Esophagus (tissue), 2 donors: Measurements from ENCODE around the gene PTTG1IP. TPM values are rescaled to one million over a fixed set of nuclear protein-coding genes. Genes with fewer than 3 reads are reported as not detected.

Experiments used
- H3K27ac ChIP-seq, 2 donors: one replicate each; pipeline ENCODE4 v1.5.1; 2013; ENCODE audit warnings: low read depth in 2 of 2, mild to moderate bottlenecking in 2 of 2, inconsistent platforms in 1 of 2, low read length in 1 of 2, moderate library complexity in 1 of 2
- H3K27me3 ChIP-seq, 2 donors: one replicate each; pipeline ENCODE4 v1.6.1; 2013; ENCODE audit warnings: low read length in 2 of 2, control low read depth in 1 of 2, mild to moderate bottlenecking in 1 of 2; ENCODE audit not compliant: insufficient read depth in 2 of 2, control insufficient read depth in 1 of 2
- H3K36me3 ChIP-seq, 2 donors: one replicate each; pipeline ENCODE4 v1.6.1; 2013; ENCODE audit warnings: low read length in 1 of 2; ENCODE audit not compliant: control insufficient read depth in 2 of 2, insufficient read depth in 2 of 2
- H3K4me1 ChIP-seq, 2 donors: one replicate each; pipeline ENCODE4 v1.6.1; 2013; ENCODE audit warnings: low read length in 1 of 2; ENCODE audit not compliant: control insufficient read depth in 2 of 2, insufficient read depth in 2 of 2
- H3K4me3 ChIP-seq, 2 donors: one replicate each; pipeline ENCODE4 v1.5.1; 2013; ENCODE audit warnings: low read length in 2 of 2, mild to moderate bottlenecking in 2 of 2, low read depth in 1 of 2, moderate library complexity in 1 of 2
- H3K9me3 ChIP-seq, 2 donors: one replicate each; pipeline ENCODE4 v1.6.1; 2013; ENCODE audit warnings: mild to moderate bottlenecking in 2 of 2, low read depth in 1 of 2, low read length in 1 of 2, moderate library complexity in 1 of 2; ENCODE audit not compliant: control insufficient read depth in 2 of 2, insufficient read depth in 1 of 2
- WGBS, 2 donors: extraction: QIAGEN DNeasy Blood & Tissue Kit; methylation state at CpG; one replicate each; pipeline ENCODE4 v1.1.7; 2013; 5-methylcytosine and 5-hydroxymethylcytosine counted together
- polyA plus RNA-seq, 2 donors: library from polyadenylated mRNA; stranded (reverse); fragments of 200-250 nt; gene quantifications; one replicate each; pipeline ENCODE4 v1.2.3, GENCODE V29; 2013
- donor health status: healthy with polysubstance abuse.
- donor health status: Bipolar disorder and iron deficiency.

The PTTG1IP gene
- polyA plus RNA-seq, 2 donors = 45.8 to 47.4 TPM

DNA sequence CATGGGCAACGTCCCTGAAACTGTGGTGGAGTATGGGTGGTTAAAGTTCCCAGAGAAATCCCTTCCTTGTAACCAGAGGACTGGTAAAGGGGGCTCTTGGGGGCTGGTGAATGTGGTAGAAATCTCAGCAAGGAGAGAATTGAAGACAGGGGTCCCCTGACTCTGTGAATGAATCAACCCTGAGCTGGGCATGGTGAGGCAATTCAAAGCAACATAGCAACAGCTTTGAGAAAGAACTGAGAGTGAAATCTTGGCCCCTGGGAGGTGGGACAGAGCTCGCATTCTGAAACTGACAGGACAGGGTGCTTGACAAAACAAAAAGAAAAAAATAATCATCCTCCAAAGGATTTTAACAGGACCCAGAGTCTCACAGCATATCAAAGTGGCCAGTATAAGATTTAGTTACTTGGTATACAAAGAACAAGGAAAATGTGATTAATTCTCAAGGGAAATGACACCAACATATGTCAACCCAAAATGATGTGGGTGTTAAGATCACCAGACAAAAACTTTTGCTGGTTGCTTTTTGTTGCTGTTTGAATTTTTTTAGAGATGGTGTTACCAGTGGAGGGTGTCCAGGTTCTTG is 43.9 kb downstream of the PTTG1IP start:
- Histone ChIP-seq H3K4me3 (no peak overlapping the region), H3K27ac (no peak overlapping the region), H3K4me1 (no peaks in the 10 kb centered on the region), H3K9me3 (peaks cover 0 to 9% of the 10 kb centered on the region in 2 donors), H3K27me3 (no peaks in the 10 kb centered on the region), H3K36me3 (no peaks in the 10 kb centered on the region)
- WGBS, 2 donors = 48 to 52% methylated on average over 2 of the region's 2 CpGs

DNA sequence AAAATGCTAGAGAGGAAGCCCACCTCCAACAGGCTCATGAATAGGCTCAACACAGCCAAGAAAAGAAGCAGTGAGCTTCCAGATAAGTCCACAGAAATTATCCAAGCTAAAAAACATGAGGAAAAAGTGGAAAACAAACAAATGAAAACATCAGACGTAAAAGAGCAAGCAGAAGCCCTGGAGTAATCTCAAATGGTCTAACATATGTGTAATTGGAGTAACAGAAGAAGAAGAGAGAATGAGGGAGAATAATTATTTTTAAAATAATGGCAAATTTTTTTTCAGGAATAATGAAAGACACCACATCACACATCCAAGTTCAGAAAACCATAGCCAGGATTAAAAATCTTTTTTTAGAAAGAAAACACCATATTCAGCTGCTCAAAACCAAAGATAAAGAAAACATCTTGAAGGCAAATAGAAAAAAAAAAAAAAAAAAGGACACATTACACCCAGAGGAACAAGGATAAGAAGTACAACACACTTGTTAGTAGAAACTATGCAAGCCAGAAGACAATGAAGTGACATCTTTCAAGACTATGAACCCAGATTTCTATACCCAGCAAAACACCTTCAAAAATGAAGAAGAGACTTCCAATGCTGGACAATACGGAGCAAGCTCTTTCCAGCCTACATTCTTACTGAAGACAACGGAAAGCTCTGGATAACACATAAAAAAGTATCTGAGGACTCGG is 45.0 kb downstream of the PTTG1IP start:
- WGBS, 2 donors = 85 to 89% methylated on average over 4 of the region's 4 CpGs
- H3K36me3 ChIP-seq = no peaks in the 10 kb centered on the region
- peaks cover 0 to 9% of the 10 kb centered on the region in 2 donors for H3K9me3 ChIP-seq
- no peaks in the 10 kb centered on the region for H3K4me1 ChIP-seq
- H3K27me3 ChIP-seq = no peaks in the 10 kb centered on the region
- H3K4me3 ChIP-seq = no peak overlapping the region
- H3K27ac ChIP-seq = no peak overlapping the region

DNA sequence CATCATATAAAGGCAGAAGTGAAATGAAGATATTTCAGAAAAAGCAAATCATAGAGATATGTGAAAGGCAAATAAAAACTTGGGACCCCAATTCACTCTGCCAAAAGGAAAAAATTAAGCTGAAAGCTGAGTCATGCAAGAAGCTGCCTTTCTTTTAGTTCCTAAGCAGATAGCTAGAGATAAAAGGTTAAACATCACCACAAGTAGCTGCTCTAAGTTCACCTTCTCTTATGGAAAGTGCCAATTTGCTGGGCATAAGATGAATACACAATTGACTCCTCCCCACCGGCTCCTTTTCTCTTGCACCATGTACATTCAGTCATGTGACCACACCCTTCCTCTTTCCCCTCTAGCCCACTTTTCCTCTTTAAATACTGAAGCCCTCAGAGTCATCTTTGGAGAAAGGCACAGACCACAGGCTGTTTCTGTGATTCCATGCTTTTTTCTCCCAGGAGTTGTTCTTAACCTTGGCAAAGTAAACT is 50.3 kb downstream of the PTTG1IP start:
- H3K36me3 ChIP-seq = no peaks in the 10 kb centered on the region
- no peaks in the 10 kb centered on the region for H3K4me1 ChIP-seq
- H3K27ac ChIP-seq = no peak overlapping the region
- H3K9me3 ChIP-seq = peaks cover 0 to 14% of the 10 kb centered on the region in 2 donors
- 89 to 94% methylated on average over 1 of the region's 1 CpG for WGBS, 2 donors
- H3K4me3 ChIP-seq = no peak overlapping the region
- H3K27me3 ChIP-seq = no peaks in the 10 kb centered on the region

DNA sequence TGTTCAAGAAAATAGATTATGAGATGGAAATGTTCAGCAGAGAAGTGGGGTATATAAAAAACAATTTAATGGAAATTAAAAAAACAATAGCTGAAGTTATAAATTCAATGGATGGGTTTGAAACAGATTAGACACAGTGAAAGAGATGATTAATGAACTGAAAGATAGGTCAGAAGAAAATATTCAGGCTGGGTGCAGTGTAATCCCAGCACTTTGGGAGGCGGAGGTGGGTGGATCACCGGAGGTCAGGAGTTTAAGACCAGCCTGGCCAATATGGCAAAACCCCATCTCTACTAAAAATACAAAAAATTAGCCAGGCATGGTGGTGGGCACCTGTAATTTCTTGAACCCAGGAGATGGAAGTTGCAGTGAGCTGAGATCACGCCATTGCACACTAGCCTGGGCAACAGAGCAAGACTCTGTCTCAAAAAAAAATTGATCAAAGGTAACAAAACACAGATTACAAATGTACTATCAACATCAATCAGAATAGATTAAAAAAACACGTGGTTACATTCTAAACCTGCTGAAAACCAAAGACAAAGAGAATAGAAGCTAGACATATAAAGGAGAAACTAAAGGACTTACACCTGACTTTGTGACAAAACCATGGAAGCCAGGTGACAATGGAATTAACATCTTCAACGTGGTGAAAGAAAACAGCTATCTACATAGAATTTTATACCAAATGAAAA is 50.9 kb downstream of the PTTG1IP start:
- Histone ChIP-seq H3K27ac (no peak overlapping the region), H3K27me3 (no peaks in the 10 kb centered on the region), H3K4me3 (no peak overlapping the region), H3K36me3 (no peaks in the 10 kb centered on the region), H3K9me3 (peaks cover 0 to 12% of the 10 kb centered on the region in 2 donors), H3K4me1 (no peaks in the 10 kb centered on the region)
- 68 to 70% methylated on average over 5 of the region's 5 CpGs for WGBS, 2 donors

DNA sequence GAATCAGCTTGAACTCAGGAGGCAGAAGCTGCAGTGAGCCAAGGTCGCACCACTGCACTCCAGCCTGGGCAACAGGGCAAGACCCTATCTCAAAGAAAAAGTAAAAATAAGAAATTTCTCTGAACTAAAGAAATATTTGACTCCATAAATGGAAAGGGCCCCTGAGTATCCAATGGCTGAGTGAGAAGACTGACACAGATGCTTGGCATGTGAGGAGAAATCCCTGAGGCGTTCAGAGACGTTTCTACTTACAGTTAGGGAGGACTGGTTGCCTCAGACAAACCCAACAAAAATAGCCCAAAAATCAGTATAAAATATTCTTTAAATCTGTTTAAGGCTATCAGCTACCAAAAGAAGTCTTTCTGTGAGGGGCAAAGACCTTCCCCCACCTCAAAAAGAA is 52.6 kb downstream of the PTTG1IP start:
- peaks cover 0 to 11% of the 10 kb centered on the region in 2 donors for H3K4me1 ChIP-seq
- H3K4me3 ChIP-seq = no peak overlapping the region
- 74% methylated on average over 3 of the region's 3 CpGs for WGBS, 2 donors

DNA sequence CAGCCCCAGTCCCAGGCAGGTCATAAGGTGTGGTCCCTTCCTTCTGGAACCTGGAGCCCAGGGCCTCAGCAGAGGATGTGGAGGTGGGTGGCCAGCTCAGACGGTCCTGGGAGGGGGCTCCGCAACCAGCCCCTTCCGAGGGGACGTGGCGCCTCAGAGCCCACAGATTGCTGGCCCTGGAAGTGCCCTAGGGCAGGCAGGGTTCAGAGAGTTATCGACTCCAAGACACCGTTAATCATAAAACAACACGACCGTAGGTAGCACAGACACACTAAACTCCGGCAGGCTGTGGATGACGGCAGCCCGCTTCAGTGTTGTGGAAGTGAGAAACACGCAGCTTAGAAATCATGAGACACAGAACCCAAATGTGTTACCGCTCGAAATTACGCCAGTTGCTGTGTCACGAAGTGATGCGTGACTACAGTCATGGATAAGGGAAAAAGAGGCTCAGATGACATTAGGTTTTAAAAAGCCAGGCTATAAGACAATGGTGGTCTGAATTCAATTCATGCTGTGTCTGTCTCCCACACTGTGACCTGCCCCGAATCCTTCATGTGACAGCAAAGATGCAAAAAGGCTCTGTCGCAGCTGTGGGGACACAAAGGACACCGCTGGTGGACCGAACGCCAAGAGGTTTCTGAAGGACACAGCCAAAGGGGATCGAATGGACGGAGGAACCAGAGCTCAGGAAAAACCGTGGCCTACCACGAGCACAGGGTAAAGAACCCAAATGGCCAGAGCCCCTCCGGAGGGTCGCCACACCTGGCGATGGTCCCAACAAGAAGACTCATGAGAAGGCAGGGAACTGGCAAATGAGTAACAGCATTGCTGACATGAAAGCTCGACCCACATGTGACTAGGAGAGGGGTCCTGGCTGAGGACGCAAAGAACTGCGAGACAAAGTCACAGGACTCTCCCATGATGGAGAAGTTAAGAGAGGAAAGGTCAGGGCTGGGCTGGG is 53.9 kb downstream of the PTTG1IP start:
- Histone ChIP-seq H3K4me1 (peaks cover 0 to 11% of the 10 kb centered on the region in 2 donors), H3K9me3 (peaks cover 0 to 6% of the 10 kb centered on the region in 2 donors), H3K27me3 (no peaks in the 10 kb centered on the region), H3K36me3 (no peaks in the 10 kb centered on the region), H3K27ac (no peak overlapping the region), H3K4me3 (no peak overlapping the region)
- 95 to 97% methylated on average over 33 of the region's 33 CpGs for WGBS, 2 donors

More for the DNA sequence above, 52.6 kb downstream of the PTTG1IP start:
- H3K27me3 ChIP-seq = no peaks in the 10 kb centered on the region
- no peaks in the 10 kb centered on the region for H3K36me3 ChIP-seq
- peaks cover 0 to 6% of the 10 kb centered on the region in 2 donors for H3K9me3 ChIP-seq
- no peak overlapping the region for H3K27ac ChIP-seq

DNA sequence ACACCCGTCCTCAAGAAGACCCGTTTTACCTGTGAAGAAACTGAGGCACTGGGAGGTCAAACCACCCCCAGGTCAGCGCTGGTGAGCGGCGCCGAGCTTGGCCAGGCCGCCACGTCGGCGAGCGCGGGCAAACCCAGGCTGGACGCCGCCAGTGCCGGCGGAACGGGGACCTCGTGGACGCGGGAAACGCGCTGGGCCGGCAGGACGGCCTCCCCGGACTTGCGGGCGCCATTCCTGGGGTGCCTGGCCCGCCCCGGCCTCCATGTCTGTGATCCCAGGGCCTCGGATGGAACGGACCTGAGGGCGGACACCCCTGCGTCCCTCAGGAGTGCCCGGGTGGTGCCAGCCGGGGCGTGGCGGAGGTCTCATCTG is 54.9 kb downstream of the PTTG1IP start:
- 50 to 64% methylated on average over 23 to 37 of the region's 37 CpGs for WGBS, 2 donors
- H3K27ac ChIP-seq = peak overlapping the region; percentile 64 to 84

DNA sequence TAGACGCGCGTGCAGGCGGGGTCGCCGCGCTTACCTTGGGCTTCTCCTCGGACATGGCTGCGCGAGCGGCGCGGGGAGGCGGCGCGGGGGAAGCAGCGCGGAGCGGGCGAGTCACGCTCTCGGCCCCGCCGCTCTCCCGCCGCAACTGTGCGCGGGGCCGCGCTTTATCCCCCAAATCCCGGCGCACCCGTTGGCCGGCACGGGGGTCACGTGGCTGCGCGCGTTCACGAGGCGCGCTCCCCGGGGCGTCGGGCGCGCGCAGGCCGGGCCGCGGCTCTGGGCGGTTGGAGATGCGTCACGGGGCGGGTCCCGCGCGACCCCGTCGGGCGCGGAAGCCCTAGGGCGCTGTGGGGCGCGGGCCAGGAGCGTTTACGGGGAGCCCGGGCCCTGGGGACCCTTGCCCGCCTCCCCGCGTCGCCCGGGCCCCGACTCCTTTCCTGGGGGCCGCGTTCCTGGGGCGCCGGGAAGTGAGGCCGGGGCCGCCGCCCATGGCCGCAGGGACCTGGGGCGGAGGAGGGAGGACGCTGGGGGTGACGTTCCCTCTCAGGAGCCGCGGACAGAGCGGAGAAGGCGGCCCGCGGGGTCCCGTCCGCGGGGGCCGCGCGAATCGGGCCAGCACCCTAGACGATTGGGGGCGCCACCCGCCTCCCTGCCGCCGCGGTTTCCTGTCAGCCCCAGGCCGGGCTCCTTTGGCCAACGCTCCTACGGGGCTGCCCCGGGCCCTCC is 55.4 kb downstream of the PTTG1IP start, which contains the start of gene SUMO3:
Gene SUMO3 (minus strand): TSS at position 149 of the 726 bp plus-strand sequence. CDS start 94 bp downstream, at position 55.
- WGBS, 2 donors = 1% methylated on average over 23 to 108 of the region's 108 CpGs
- H3K4me3 ChIP-seq = peak within 1 kb of the TSS; percentile 47 to 70
- peaks cover 4 to 8% of the 10 kb centered on the region in 2 donors for H3K36me3 ChIP-seq
- H3K27me3 ChIP-seq = no peaks in the 10 kb centered on the region
- H3K9me3 ChIP-seq = peaks cover 0 to 6% of the 10 kb centered on the region in 2 donors
- peaks cover 0 to 11% of the 10 kb centered on the region in 2 donors for H3K4me1 ChIP-seq
- peak within 1 kb of the TSS; percentile 64 to 84 for H3K27ac ChIP-seq

More for the DNA sequence above, 54.9 kb downstream of the PTTG1IP start:
- Histone ChIP-seq H3K27me3 (no peaks in the 10 kb centered on the region), H3K9me3 (peaks cover 0 to 6% of the 10 kb centered on the region in 2 donors), H3K36me3 (peaks cover under 1 to 2% of the 10 kb centered on the region in 2 donors), H3K4me3 (peak overlapping the region; percentile 47 to 70), H3K4me1 (peaks cover 0 to 11% of the 10 kb centered on the region in 2 donors)
